DND-41 (cell line): ENCODE data around the gene FREM1.

Experiments used
- ATAC-seq: fragments of 200-7000 bp; cut with Tn5 transposase; 3 replicates; pipeline ENCODE4 v1.9.1; 2021; ENCODE audit warnings: low read depth; ENCODE audit not compliant: insufficient read depth
- DNase-seq: peaks from one replicate; pipeline ENCODE4 v3.0.0-alpha.2; 2020
- H2AFZ ChIP-seq: 2 replicates; pipeline ENCODE4 v1.6.0; 2012; ENCODE audit warnings: low read depth, low read length
- H3K27ac ChIP-seq: 2 replicates; pipeline ENCODE4 v1.5.1; 2012; ENCODE audit warnings: low read length, inconsistent platforms
- H3K27me3 ChIP-seq: fragments of 200-600 bp; sonication (generic); 2 replicates; pipeline ENCODE4 v1.6.0; 2012; ENCODE audit warnings: low read length, mild to moderate bottlenecking, inconsistent platforms; ENCODE audit not compliant: insufficient read depth, poor library complexity
- H3K36me3 ChIP-seq: 2 replicates; pipeline ENCODE4 v1.5.1; 2012; ENCODE audit warnings: low read length, inconsistent platforms; ENCODE audit not compliant: insufficient read depth
- H3K4me1 ChIP-seq: 2 replicates; pipeline ENCODE4 v1.5.1; 2012; ENCODE audit warnings: mild to moderate bottlenecking, low read length; ENCODE audit not compliant: insufficient read depth
- H3K4me2 ChIP-seq: 2 replicates; pipeline ENCODE4 v1.6.0; 2012; ENCODE audit warnings: mild to moderate bottlenecking, moderate library complexity, low read length, inconsistent platforms; ENCODE audit not compliant: insufficient read depth
- H3K4me3 ChIP-seq, 2 experiments: fragments of 200-600 bp in 1 of 2; shearing (Covaris generic) in 1 of 2; 2 replicates each; pipeline ENCODE4 v1.5.1; 2012 to 2016; ENCODE audit warnings: inconsistent platforms in 2 of 2, low read length in 2 of 2, mild to moderate bottlenecking in 2 of 2, low read depth in 1 of 2, moderate library complexity in 1 of 2
- H3K79me2 ChIP-seq: 2 replicates; pipeline ENCODE4 v1.6.0; 2012; ENCODE audit warnings: low read length, inconsistent platforms; ENCODE audit not compliant: insufficient read depth
- H3K9ac ChIP-seq: 2 replicates; pipeline ENCODE4 v1.6.0; 2012; ENCODE audit warnings: low read depth, mild to moderate bottlenecking, inconsistent platforms, low read length, moderate library complexity
- H3K9me3 ChIP-seq: 2 replicates; pipeline ENCODE4 v1.5.1; 2012; ENCODE audit warnings: low read length, moderate library complexity, mild to moderate bottlenecking, inconsistent platforms; ENCODE audit not compliant: insufficient read depth, severe bottlenecking
- H4K20me1 ChIP-seq: 2 replicates; pipeline ENCODE4 v1.6.0; 2012; ENCODE audit warnings: low read length; ENCODE audit not compliant: insufficient read depth
- CTCF ChIP-seq: IDR thresholded peaks from 2 replicates; pipeline ENCODE4 v1.5.1; 2012; ENCODE audit warnings: borderline replicate concordance, low read length, moderate library complexity, mild to moderate bottlenecking; ENCODE audit not compliant: poor library complexity, severe bottlenecking; ENCODE audit errors: extremely low read depth
- EZH2 ChIP-seq: IDR thresholded peaks from 3 replicates; pipeline ENCODE4 v1.6.1; 2012; ENCODE audit warnings: borderline replicate concordance, low read depth, mild to moderate bottlenecking, moderate library complexity, low read length, inconsistent platforms; ENCODE audit not compliant: severe bottlenecking

FREM1 gene

GRCh38 chr9:14766299-14766698 is 143.9 kb downstream of the FREM1 start:
- Histone ChIP-seq H3K4me1 (no peaks in the 10 kb centered on the region), H3K27ac (no peak overlapping the region), H4K20me1 (no peaks in the 10 kb centered on the region), H3K9ac (no peak overlapping the region), H3K36me3 (no peaks in the 10 kb centered on the region), H3K4me3 (no peak overlapping the region), H3K27me3 (no peaks in the 10 kb centered on the region), H2AFZ (no peak overlapping the region), H3K9me3 (no peaks in the 10 kb centered on the region), H3K4me2 (no peak overlapping the region), H3K79me2 (no peaks in the 10 kb centered on the region)
- ATAC-seq (no peak), DNase-seq (no peak)
- TF ChIP-seq CTCF (no peak), EZH2 (no peak)

GRCh38 chr9:14761584-14761983 is 148.6 kb downstream of the FREM1 start:
- Histone ChIP-seq H3K4me2 (no peak overlapping the region), H3K79me2 (no peaks in the 10 kb centered on the region), H3K27ac (no peak overlapping the region), H3K9ac (no peak overlapping the region), H2AFZ (no peak overlapping the region), H3K36me3 (no peaks in the 10 kb centered on the region), H3K4me3 (no peak overlapping the region), H4K20me1 (no peaks in the 10 kb centered on the region), H3K4me1 (no peaks in the 10 kb centered on the region), H3K27me3 (no peaks in the 10 kb centered on the region), H3K9me3 (no peaks in the 10 kb centered on the region)
- DNase-seq (no peak), ATAC-seq (no peak)
- TF ChIP-seq CTCF (no peak), EZH2 (no peak)

- Histone ChIP-seq H3K4me3 (no peak overlapping the region), H3K27ac (no peak overlapping the region), H3K9me3 (no peaks in the 10 kb centered on the region), H3K4me2 (no peak overlapping the region), H3K4me1 (no peaks in the 10 kb centered on the region), H3K79me2 (no peaks in the 10 kb centered on the region), H3K9ac (no peak overlapping the region), H4K20me1 (no peaks in the 10 kb centered on the region), H2AFZ (no peak overlapping the region), H3K27me3 (no peaks in the 10 kb centered on the region), H3K36me3 (no peaks in the 10 kb centered on the region)
- ATAC-seq (no peak), DNase-seq (no peak)
- TF ChIP-seq CTCF = no peak
- no peak for TF ChIP-seq EZH2
These were observed 150.2 kb downstream of the FREM1 start for GRCh38 chr9:14760060-14760459.

GRCh38 chr9:14756291-14756690 is 153.9 kb downstream of the FREM1 start:
- no peak overlapping the region for H3K27ac ChIP-seq
- no peak overlapping the region for H3K9ac ChIP-seq
- no peak for ATAC-seq
- no peaks in the 10 kb centered on the region for H3K36me3 ChIP-seq
- no peak for TF ChIP-seq CTCF
- no peak for TF ChIP-seq EZH2
- no peak overlapping the region for H3K4me2 ChIP-seq
- H3K9me3 ChIP-seq = no peaks in the 10 kb centered on the region
- no peak overlapping the region for H3K4me3 ChIP-seq
- H2AFZ ChIP-seq = no peak overlapping the region
- H3K27me3 ChIP-seq = no peaks in the 10 kb centered on the region
- no peaks in the 10 kb centered on the region for H3K4me1 ChIP-seq
- H4K20me1 ChIP-seq = no peaks in the 10 kb centered on the region
- H3K79me2 ChIP-seq = no peaks in the 10 kb centered on the region
- no peak for DNase-seq
